WERI-Rb-1 (cell line): ENCODE results near the gene CLHC1.

Experiments used
- DNase-seq: peaks from one replicate; pipeline ENCODE4 v3.0.0-alpha.2; 2020
- H3K27ac ChIP-seq: fragments of 250-450 bp; sonication (Bioruptor Pico); 2 replicates; pipeline ENCODE4 v1.5.1; 2020; ENCODE audit warnings: mild to moderate bottlenecking, moderate library complexity
- H3K27me3 ChIP-seq: fragments of 250-450 bp; sonication (Bioruptor Pico); 2 replicates; pipeline ENCODE4 v1.5.1; 2021; ENCODE audit warnings: mild to moderate bottlenecking, low read depth, moderate library complexity; ENCODE audit not compliant: insufficient read depth, severe bottlenecking
- H3K36me3 ChIP-seq: fragments of 250-450 bp; sonication (Bioruptor Pico); 2 replicates; pipeline ENCODE4 v1.5.1; 2020; ENCODE audit warnings: mild to moderate bottlenecking, moderate library complexity
- H3K4me3 ChIP-seq: 2 replicates; pipeline ENCODE4 v1.5.1; 2011; ENCODE audit warnings: low read depth, mild to moderate bottlenecking, control low read depth, low read length
- H3K9me3 ChIP-seq: fragments of 250-450 bp; sonication (Bioruptor Pico); 2 replicates; pipeline ENCODE4 v1.5.1; 2021; ENCODE audit warnings: mild to moderate bottlenecking, moderate library complexity; ENCODE audit not compliant: severe bottlenecking
- TF ChIP-seq, protein P1 (sequence below): IDR thresholded peaks from 2 replicates; pipeline ENCODE4 v1.5.1; 2011; ENCODE audit warnings: low read depth, mild to moderate bottlenecking, control low read depth, inconsistent platforms, low read length

Gene CLHC1

DNA sequence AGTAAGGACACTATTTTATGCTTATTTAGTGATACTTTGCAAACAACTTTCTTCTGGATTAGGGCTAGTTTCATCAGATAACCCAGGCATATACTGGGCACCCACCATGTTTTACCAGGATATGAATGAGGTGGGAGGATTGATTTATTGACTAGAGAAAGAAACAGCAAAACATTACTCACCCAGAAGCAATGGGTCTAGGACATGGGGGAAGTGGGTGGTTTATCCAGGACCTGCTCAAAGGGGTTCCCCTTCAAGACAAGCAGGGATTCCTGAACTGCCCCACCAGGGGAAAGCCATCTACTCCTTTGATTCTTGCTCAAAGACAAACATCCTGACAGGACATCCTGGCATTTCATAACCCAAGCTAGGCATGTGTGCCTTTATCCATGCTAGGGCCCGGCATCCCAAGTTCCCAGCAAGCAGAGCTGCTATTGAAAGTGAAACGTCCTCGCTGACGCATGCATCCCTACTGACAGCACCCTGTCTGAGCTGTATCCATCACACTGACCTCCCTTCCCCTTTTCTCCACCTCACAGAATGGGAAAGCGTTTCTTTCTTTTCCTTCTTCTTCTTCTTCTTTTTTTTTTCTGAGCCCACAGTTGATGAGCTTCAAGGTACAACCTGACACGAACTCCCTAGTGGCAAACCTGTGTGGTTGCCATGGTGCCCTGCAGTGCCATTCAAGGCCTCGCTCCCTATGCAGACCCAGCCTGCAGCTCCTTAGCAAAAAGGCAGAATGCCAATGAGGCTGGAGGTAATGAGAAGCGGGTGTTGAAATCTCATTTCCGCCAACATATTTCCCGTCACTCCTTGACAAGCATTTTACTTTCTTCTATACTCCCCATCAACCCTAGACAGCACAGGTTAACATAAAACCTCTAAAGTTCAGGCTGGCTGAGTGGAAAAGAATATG lies 70.5 kb downstream of the CLHC1 start:
- Histone ChIP-seq H3K27me3 (no peaks in the 10 kb centered on the region), H3K9me3 (no peaks in the 10 kb centered on the region), H3K27ac (no peak overlapping the region), H3K4me3 (no peak overlapping the region), H3K36me3 (no peaks in the 10 kb centered on the region)
- DNase-seq = no peak
- TF ChIP-seq, protein P1, sequence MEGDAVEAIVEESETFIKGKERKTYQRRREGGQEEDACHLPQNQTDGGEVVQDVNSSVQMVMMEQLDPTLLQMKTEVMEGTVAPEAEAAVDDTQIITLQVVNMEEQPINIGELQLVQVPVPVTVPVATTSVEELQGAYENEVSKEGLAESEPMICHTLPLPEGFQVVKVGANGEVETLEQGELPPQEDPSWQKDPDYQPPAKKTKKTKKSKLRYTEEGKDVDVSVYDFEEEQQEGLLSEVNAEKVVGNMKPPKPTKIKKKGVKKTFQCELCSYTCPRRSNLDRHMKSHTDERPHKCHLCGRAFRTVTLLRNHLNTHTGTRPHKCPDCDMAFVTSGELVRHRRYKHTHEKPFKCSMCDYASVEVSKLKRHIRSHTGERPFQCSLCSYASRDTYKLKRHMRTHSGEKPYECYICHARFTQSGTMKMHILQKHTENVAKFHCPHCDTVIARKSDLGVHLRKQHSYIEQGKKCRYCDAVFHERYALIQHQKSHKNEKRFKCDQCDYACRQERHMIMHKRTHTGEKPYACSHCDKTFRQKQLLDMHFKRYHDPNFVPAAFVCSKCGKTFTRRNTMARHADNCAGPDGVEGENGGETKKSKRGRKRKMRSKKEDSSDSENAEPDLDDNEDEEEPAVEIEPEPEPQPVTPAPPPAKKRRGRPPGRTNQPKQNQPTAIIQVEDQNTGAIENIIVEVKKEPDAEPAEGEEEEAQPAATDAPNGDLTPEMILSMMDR = no peak

DNA sequence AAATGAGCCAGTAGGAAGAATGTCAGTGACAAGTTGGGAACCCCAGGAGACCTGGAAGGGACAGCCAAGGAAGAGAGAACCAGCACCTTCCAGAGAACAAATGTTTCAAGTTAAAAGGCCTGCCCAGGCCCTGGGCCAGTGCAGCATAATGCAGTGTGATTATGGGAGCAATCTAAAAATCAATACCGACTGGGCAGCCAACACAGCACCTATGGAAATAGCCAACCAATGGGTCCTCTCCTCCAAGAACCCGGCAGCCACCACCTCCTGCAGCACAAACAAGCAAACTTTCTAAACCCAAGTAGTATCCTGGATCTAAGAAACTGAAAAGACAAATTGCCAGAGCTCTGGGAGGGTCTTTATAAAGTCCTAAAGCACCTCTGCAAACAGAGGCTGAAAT lies 71.7 kb downstream of the CLHC1 start:
- Histone ChIP-seq H3K4me3 (no peak overlapping the region), H3K27me3 (no peaks in the 10 kb centered on the region), H3K36me3 (no peaks in the 10 kb centered on the region), H3K27ac (no peak overlapping the region), H3K9me3 (no peaks in the 10 kb centered on the region)
- TF ChIP-seq, protein P1 = no peak
- DNase-seq = no peak

DNA sequence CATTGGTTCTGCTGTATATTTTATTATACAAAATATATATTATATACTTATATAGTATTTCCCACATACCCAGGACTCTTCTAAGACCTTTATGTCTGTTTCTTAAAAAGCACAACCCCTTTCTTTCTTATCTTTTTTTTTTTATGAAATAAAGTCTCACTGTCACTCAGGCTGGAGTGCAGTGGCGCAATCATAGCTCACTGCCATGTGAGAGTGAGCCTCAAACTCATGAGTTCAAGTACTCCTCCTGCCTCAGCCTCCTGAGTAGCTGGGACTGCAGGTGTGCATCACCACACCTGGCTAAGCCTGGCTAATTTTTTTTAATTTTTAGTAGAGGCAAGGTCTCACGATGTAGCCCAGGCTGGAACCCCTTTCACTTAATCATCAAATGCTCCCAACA lies 72.3 kb downstream of the CLHC1 start:
- Histone ChIP-seq H3K27me3 (no peaks in the 10 kb centered on the region), H3K36me3 (no peaks in the 10 kb centered on the region), H3K9me3 (no peaks in the 10 kb centered on the region), H3K4me3 (no peak overlapping the region), H3K27ac (no peak overlapping the region)
- TF ChIP-seq, protein P1 = no peak
- no peak for DNase-seq

DNA sequence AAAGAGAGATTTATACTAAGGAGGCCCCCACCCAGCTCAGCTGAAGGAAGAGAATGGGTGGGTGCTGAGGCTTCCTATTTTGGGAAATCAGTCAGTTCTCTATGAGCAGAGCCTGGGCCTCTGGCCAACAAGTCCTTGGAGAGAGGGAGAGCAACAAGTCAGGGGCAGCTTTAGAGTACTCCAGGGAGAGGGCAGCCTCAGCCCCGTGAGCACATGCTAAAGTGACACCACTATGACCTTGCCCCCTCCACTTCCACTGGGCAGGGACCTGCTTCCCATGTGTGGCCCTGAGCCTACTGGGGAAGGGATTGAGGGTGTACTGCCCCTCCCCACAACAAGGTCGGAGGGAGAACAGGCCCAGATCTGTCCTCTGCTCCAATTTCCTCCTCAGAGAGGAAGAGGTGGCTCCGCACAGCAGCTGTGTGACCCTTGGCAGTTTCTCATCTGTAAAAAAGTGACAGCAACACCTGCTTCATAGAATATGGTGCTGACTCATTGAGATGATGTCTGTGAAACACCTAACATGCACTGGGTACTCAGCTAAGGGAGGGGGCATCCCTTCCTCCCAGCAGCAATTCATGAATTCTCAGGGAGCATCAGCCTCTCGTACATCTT lies 72.9 kb downstream of the CLHC1 start:
- Histone ChIP-seq H3K4me3 (no peak overlapping the region), H3K36me3 (no peaks in the 10 kb centered on the region), H3K27me3 (no peaks in the 10 kb centered on the region), H3K27ac (no peak overlapping the region), H3K9me3 (no peaks in the 10 kb centered on the region)
- TF ChIP-seq, protein P1 = no peak
- DNase-seq = no peak

DNA sequence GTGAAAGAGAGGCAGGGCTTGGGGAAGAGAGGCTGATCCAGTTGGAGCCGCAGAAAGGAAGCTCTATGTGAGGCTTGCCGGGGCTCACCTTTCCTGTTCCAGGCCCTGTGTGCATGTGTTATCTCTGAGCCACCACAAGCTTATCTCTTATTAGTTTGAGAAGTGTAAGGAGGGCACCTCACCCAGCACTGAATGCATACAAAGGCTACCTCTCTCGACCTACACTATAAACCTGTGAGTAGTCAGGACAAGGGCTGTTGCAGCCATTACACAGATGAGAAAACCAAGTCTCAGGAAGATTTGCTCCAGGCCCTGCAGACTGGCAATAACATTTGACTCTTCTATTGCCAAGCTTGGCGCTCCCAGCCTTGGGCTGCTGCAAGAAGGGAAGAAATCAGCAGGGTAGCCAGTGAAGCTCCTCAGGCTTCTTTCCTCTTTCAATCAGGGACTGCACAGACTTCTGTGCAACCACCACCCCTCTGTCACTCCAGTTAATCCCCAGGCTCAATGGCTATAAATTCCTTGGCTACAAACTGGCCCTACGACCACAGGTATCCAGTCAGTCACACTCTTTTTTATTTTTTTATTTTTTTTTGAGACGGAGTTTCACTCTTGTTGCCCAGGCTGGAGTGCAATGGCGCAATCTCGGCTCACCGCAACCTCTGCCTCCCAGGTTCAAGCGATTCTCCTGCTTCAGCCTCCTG lies 73.8 kb downstream of the CLHC1 start:
- Histone ChIP-seq H3K4me3 (no peak overlapping the region), H3K27me3 (no peaks in the 10 kb centered on the region), H3K36me3 (no peaks in the 10 kb centered on the region), H3K9me3 (no peaks in the 10 kb centered on the region), H3K27ac (no peak overlapping the region)
- DNase-seq = no peak
- TF ChIP-seq, protein P1 = no peak
